NCI-H1048 (cell line): Measurements from ENCODE around the gene ZDHHC12.

ENCODE experiments used
- DNase-seq: peaks from one replicate; lab custom pipeline; 2025; lab: John Stamatoyannopoulos, UW

The ZDHHC12 gene

GRCh38 chr9:128729766-128730517 is 6.0 kb upstream of the ZDHHC12 start:
- no peak for DNase-seq

- DNase-seq, result no peak
Measured at GRCh38 chr9:128729302-128729701, 5.4 kb upstream of the ZDHHC12 start.

- no peak for DNase-seq
Measured at GRCh38 chr9:128728298-128728697, 4.4 kb upstream of the ZDHHC12 start.

- no peak for DNase-seq
Measured at GRCh38 chr9:128727640-128728248, 3.8 kb upstream of the ZDHHC12 start.

GRCh38 chr9:128724744-128725211 is 851 bp upstream of the ZDHHC12 start:
- no peak for DNase-seq

- no peak for DNase-seq
Measured at GRCh38 chr9:128723352-128723865, 518 bp downstream of the ZDHHC12 start.

- DNase-seq, result no peak
Measured at GRCh38 chr9:128722380-128723351, 1.3 kb downstream of the ZDHHC12 start.

- DNase-seq, result no peak
Measured at GRCh38 chr9:128721487-128722010, 2.4 kb downstream of the ZDHHC12 start.

- DNase-seq, result no peak
Measured at GRCh38 chr9:128720841-128721486, 3.0 kb downstream of the ZDHHC12 start.

GRCh38 chr9:128719919-128720605 is 3.9 kb downstream of the ZDHHC12 start:
- DNase-seq, result no peak

GRCh38 chr9:128718475-128718874 is 5.5 kb downstream of the ZDHHC12 start:
- no peak for DNase-seq

- DNase-seq, result no peak
Measured at GRCh38 chr9:128718047-128718446, 5.9 kb downstream of the ZDHHC12 start.

- DNase-seq, result no peak
Measured at GRCh38 chr9:128716581-128717254, 7.2 kb downstream of the ZDHHC12 start.

- no peak for DNase-seq
Measured at GRCh38 chr9:128715436-128715750, 8.5 kb downstream of the ZDHHC12 start.

- no peak for DNase-seq
Measured at GRCh38 chr9:128714586-128715435, 9.1 kb downstream of the ZDHHC12 start.

GRCh38 chr9:128713941-128714573 is 9.9 kb downstream of the ZDHHC12 start:
- no peak for DNase-seq

GRCh38 chr9:128713411-128713780 is 10.5 kb downstream of the ZDHHC12 start:
- DNase-seq, result no peak

GRCh38 chr9:128712451-128713410 is 11.2 kb downstream of the ZDHHC12 start:
- DNase-seq, result no peak
